ENCODE results near the gene QSER1.

DNA sequence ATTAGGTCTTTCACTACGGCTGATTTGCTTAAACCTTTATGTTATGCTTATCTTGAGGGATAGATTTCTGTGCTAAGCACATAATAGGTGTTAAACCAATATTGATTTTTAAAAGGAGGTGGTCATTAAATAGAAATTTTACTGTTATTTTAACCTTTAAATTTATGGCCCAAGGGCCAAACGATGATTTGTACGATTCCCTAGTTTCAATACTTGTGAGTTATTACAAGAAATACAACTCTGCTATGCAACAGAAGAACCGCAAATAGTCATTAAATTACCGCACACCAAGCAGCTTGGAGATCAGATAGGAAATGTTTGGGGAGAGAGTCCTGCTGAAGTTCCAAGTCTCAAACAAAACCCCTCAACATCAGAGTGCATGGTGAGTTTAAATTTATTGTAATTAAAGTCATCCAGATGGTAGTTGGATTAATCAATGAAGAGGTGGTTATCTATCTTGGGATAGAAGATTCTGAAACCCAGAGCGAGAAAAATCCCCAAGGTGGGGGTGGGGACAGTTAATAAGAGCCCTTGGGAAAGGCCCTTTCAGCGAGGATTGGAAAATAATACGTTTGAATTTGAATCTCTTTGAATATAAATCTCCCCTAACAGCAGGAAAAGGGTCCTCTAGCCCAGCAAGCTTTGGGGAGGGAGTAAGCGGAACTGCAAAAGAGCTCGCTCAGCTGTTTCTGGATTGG is 805 bp upstream of the QSER1 start:
- TF ChIP-seq, protein P1, sequence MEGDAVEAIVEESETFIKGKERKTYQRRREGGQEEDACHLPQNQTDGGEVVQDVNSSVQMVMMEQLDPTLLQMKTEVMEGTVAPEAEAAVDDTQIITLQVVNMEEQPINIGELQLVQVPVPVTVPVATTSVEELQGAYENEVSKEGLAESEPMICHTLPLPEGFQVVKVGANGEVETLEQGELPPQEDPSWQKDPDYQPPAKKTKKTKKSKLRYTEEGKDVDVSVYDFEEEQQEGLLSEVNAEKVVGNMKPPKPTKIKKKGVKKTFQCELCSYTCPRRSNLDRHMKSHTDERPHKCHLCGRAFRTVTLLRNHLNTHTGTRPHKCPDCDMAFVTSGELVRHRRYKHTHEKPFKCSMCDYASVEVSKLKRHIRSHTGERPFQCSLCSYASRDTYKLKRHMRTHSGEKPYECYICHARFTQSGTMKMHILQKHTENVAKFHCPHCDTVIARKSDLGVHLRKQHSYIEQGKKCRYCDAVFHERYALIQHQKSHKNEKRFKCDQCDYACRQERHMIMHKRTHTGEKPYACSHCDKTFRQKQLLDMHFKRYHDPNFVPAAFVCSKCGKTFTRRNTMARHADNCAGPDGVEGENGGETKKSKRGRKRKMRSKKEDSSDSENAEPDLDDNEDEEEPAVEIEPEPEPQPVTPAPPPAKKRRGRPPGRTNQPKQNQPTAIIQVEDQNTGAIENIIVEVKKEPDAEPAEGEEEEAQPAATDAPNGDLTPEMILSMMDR (IDR thresholded peaks at IDR 0.05): no peak
- TF ChIP-seq POLR2A (IDR thresholded peaks at IDR 0.05): no peak

Data from body of pancreas (tissue), 4 donors.